Activated CD4-positive, CD25-positive, alpha-beta regulatory T cell treated with anti-CD3 and anti-CD28 coated beads, Interleukin-2, amount 50 U/mL, for 16 hours (primary cell): ENCODE measurements around the gene L3MBTL4.
"Not testable (repeated sequence)": the region's sequence is repeated elsewhere in the genome, so short reads cannot be mapped to it uniquely, and the experiment has no call there.

ENCODE experiments used
- DNase-seq: peaks from one replicate; pipeline ENCODE4 v3.0.0-alpha.2; 2020; ENCODE audit warnings: low read depth, low spot score

The L3MBTL4 gene

GRCh38 chr18:6111726-6112125 is 303.0 kb downstream of the L3MBTL4 start:
- DNase-seq = no peak

GRCh38 chr18:6109743-6110142 is 305.0 kb downstream of the L3MBTL4 start:
- DNase-seq = no peak

GRCh38 chr18:6107794-6108193 is 306.9 kb downstream of the L3MBTL4 start:
- no peak for DNase-seq

- DNase-seq = no peak
Observed at GRCh38 chr18:6106091-6106685, 308.5 kb downstream of the L3MBTL4 start.

- no peak for DNase-seq
Observed at GRCh38 chr18:6103741-6104140, 311.0 kb downstream of the L3MBTL4 start.

GRCh38 chr18:6096730-6097129 is 318.0 kb downstream of the L3MBTL4 start:
- DNase-seq = no peak

- DNase-seq = no peak
Observed at GRCh38 chr18:6088432-6088831, 326.3 kb downstream of the L3MBTL4 start.

- DNase-seq = no peak
Observed at GRCh38 chr18:6086731-6087130, 328.0 kb downstream of the L3MBTL4 start.

GRCh38 chr18:6079406-6079805 is 335.3 kb downstream of the L3MBTL4 start:
- DNase-seq = no peak

GRCh38 chr18:6078877-6079276 is 335.8 kb downstream of the L3MBTL4 start:
- DNase-seq = no peak

GRCh38 chr18:6072423-6072822 is 342.3 kb downstream of the L3MBTL4 start:
- DNase-seq = not testable (repeated sequence)

GRCh38 chr18:6069539-6069938 is 345.2 kb downstream of the L3MBTL4 start:
- no peak for DNase-seq

GRCh38 chr18:6069103-6069502 is 345.6 kb downstream of the L3MBTL4 start:
- no peak for DNase-seq

GRCh38 chr18:6060149-6060548 is 354.6 kb downstream of the L3MBTL4 start:
- DNase-seq = no peak

GRCh38 chr18:6059551-6059950 is 355.2 kb downstream of the L3MBTL4 start:
- no peak for DNase-seq

GRCh38 chr18:6058941-6059340 is 355.8 kb downstream of the L3MBTL4 start:
- DNase-seq = no peak

GRCh38 chr18:6057604-6058003 is 357.1 kb downstream of the L3MBTL4 start:
- DNase-seq = no peak

- DNase-seq = no peak
Observed at GRCh38 chr18:6056171-6056910, 358.4 kb downstream of the L3MBTL4 start.

- DNase-seq = no peak
Observed at GRCh38 chr18:6055711-6056110, 359.0 kb downstream of the L3MBTL4 start.

- no peak for DNase-seq
Observed at GRCh38 chr18:6054256-6054842, 360.4 kb downstream of the L3MBTL4 start.

GRCh38 chr18:6052449-6052913 is 362.2 kb downstream of the L3MBTL4 start:
- DNase-seq = no peak

GRCh38 chr18:6047596-6047995 is 367.1 kb downstream of the L3MBTL4 start:
- DNase-seq = not testable (repeated sequence)

- no peak for DNase-seq
Observed at GRCh38 chr18:6044773-6045172, 369.9 kb downstream of the L3MBTL4 start.
